Colonic mucosa (tissue), 4 donors: Measurements from ENCODE around the gene DES. TPM values are rescaled to one million over a fixed set of nuclear protein-coding genes. Genes with fewer than 3 reads are reported as not detected.

Source experiments
- DNase-seq: peaks from one replicate; pipeline ENCODE4 v3.0.0-alpha.2; 2020
- H3K27ac ChIP-seq: fragments of 200-600 bp; one replicate; pipeline ENCODE4 v1.8.0; 2021
- H3K27me3 ChIP-seq: fragments of 200-600 bp; one replicate; pipeline ENCODE4 v1.8.0; 2021
- H3K36me3 ChIP-seq: fragments of 200-600 bp; one replicate; pipeline ENCODE4 v1.8.0; 2021
- H3K4me1 ChIP-seq: fragments of 200-600 bp; one replicate; pipeline ENCODE4 v1.8.0; 2021; ENCODE audit warnings: mild to moderate bottlenecking
- H3K4me3 ChIP-seq: fragments of 200-600 bp; one replicate; pipeline ENCODE4 v1.8.0; 2021
- H3K9ac ChIP-seq, 2 donors: one replicate each; pipeline ENCODE4 v1.7.0; 2013; ENCODE audit warnings: control low read depth in 2 of 2, low read depth in 2 of 2, low read length in 2 of 2
- H3K9me3 ChIP-seq: fragments of 200-600 bp; one replicate; pipeline ENCODE4 v1.8.0; 2021
- CTCF ChIP-seq: fragments of 200-600 bp; IDR thresholded peaks from one replicate; pipeline ENCODE4 v1.8.0; 2022; ENCODE audit warnings: antibody characterized with exemption, mild to moderate bottlenecking
- intact Hi-C: fragments of 100-400 bp; cut with DNase I; formaldehyde crosslinking; loops from one replicate; pipeline ENCODE4 v1.14.1; 2022
- total RNA-seq, 2 donors: library from RNA; stranded (reverse); fragmentation: NEBNext Ultra II Directional in 1 of 2; extraction: Animal tissue kit (Norgen Biotek cat#: 25700) in 1 of 2; gene quantifications; one replicate each; pipeline ENCODE4 v1.2.1, GENCODE V29; 2021
- donor health status: healthy.
- donor health status: DM: no; HTN: no; CAD: no.
- donor health status: DM: no; HTN: no; CAD: no.

Gene DES
- total RNA-seq, 2 donors from 2014 or later, result 24.0 to 917 TPM

- no peak overlapping the region for H3K27ac ChIP-seq
These were observed 20.3 kb downstream of the DES start for GRCh38 chr2:219438453-219438852.

DNA sequence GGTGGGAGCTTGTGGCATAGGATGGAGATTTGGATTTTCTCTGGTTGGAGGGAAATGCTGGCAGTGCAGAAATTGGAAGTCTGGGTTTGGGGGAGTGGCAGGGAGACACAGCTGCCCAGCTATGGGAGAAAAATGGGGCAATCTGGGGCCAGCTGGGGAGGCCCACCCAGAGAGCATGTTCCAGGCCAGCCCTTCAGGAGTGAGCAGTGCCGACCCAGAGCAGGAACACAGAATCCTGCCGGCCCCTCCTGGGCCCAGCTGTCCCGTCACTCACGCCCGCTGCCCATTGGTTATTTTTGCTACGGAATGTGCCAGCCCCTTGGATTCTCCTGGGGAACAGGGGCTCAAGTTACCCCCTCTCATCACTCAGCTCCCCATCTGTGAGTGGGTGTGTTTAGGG lies 21.3 kb downstream of the DES start:
- Histone ChIP-seq H3K36me3 (no peaks in the 10 kb centered on the region), H3K4me1 (no peaks in the 10 kb centered on the region), H3K9me3 (no peaks in the 10 kb centered on the region), H3K27me3 (peaks cover 39% of the 10 kb centered on the region), H3K27ac (no peak overlapping the region), H3K4me3 (no peak overlapping the region), H3K9ac (no peak overlapping the region)
- DNase-seq, result no peak
- intact Hi-C loops, result no loop called here
- TF ChIP-seq CTCF, result no peak

More at GRCh38 chr2:219438453-219438852, 20.3 kb downstream of the DES start:
- DNase-seq, result no peak
- no peak overlapping the region for H3K9ac ChIP-seq
- H3K4me3 ChIP-seq, result no peak overlapping the region
- no peaks in the 10 kb centered on the region for H3K9me3 ChIP-seq
- no peaks in the 10 kb centered on the region for H3K36me3 ChIP-seq
- intact Hi-C loops, result no loop called here
- peaks cover 39% of the 10 kb centered on the region for H3K27me3 ChIP-seq
- H3K4me1 ChIP-seq, result no peaks in the 10 kb centered on the region
- no peak for TF ChIP-seq CTCF

DNA sequence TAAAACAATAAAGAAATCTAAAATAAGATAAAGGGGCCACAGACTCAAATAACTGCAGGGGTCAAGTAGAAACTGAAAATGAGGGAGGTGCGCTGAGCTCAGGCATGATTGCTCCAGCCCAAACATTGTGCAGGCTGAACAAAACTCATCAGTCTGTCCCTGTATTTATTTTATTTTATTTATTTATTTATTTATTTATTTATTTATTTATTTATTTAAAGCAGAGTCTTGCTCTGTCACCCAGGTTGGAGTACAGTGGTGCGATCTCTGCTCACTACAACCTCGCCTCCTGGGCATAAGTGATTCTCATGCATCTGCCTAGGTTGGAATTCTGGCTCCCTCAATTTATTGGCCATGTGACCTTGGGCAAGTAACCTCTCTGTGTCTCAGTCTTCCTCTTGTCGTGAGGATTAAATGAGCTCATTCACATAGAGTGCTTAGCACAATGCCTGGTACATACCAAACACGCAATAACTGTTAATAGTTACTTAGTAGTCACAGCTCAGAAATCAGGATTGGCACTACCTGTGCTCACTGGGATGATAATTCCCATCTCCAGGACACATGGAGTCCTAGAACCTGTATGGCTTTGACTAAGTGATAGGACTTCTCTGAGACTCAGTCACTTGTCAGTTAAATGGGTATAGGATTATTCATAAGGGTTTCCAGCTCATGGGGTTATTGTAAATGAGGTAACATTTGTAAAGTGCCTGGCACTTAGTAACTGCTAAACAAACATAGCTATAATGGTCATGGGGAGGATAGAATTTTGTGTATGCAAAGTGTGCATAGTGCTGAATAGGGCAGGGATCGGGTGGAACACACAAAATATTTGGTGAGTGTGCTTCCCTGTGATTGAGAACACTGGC lies 22.4 kb downstream of the DES start:
- Histone ChIP-seq H3K9ac (no peak overlapping the region), H3K27ac (peak overlapping the region; percentile 44), H3K9me3 (no peaks in the 10 kb centered on the region), H3K4me1 (no peaks in the 10 kb centered on the region), H3K36me3 (no peaks in the 10 kb centered on the region), H3K27me3 (peaks cover 28% of the 10 kb centered on the region), H3K4me3 (no peak overlapping the region)
- intact Hi-C loops, result no loop called here
- DNase-seq, result no peak
- no peak for TF ChIP-seq CTCF

DNA sequence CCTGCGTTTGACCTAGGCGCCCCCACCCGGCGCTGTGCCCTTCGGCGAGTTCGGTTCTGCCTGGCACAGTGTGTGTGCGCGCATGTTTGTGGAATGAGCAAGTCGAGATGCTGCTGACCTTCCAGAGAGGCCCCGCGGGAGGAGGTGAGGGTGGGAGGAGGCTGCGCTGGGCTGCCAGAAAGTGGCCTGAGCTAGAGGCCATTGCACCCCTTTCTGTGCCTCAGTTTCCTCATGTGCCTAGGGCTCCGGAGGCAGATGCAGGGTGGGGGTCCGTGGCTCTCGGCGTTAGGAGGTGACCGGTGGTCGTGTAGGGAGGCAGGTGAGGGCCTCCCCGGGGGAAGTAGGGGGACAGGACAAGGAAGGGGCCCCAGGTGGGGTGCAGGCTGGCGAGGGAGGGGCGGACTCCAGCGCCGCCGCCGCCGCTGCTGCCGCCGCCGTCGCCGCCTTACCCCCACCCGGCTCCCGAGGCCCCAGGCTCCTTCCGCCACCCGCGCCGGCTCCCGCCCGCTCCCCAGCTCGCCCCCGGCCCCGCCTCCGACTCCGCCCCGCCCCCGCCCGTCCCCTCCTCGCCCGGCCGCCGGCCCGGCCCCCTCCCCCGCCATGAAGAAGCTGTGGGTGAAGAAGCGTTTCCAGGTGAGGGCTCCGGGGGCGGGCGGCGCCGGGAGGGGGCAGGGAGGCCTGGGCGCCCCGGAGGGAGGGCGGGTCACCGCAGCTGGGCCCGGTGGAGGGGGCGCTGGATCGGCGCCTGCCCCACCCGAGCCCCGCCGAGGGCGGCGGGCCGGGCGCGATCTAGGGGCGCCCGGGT lies 23.5 kb downstream of the DES start:
- Histone ChIP-seq H3K4me1 (no peaks in the 10 kb centered on the region), H3K9ac (peak overlapping the region in 1 of 2 donors; percentile 56), H3K27ac (peak overlapping the region; percentile 44), H3K27me3 (peaks cover 25% of the 10 kb centered on the region), H3K4me3 (peak overlapping the region; percentile 25), H3K9me3 (no peaks in the 10 kb centered on the region), H3K36me3 (no peaks in the 10 kb centered on the region)
- intact Hi-C loops, result no loop called here
- DNase-seq, result no peak
- TF ChIP-seq CTCF, result no peak

GRCh38 chr2:219442256-219443015 lies 24.3 kb downstream of the DES start:
- Histone ChIP-seq H3K27me3 (peaks cover 27% of the 10 kb centered on the region), H3K27ac (no peak overlapping the region), H3K9ac (no peak overlapping the region)

More at GRCh38 chr2:219442256-219443015, 24.3 kb downstream of the DES start:
- Histone ChIP-seq H3K4me3 (peak overlapping the region; percentile 25), H3K9me3 (no peaks in the 10 kb centered on the region), H3K36me3 (no peaks in the 10 kb centered on the region), H3K4me1 (no peaks in the 10 kb centered on the region)
- no peak for DNase-seq
- intact Hi-C loops, result no loop called here
- TF ChIP-seq CTCF, result no peak
